Activated CD8-positive, alpha-beta memory T cell treated with anti-CD3 and anti-CD28 coated beads for 24 hours (primary cell): ENCODE measurements around the gene PCDHGC3.

ENCODE experiments used
- DNase-seq: peaks from one replicate; pipeline ENCODE4 v3.0.0-alpha.2; 2020

The PCDHGC3 gene

GRCh38 chr5:141524604-141525597, 49.1 kb downstream of the PCDHGC3 start:
- DNase-seq, result peak; percentile 80

GRCh38 chr5:141525653-141526052, 49.9 kb downstream of the PCDHGC3 start:
- DNase-seq, result peak; percentile 17

DNA sequence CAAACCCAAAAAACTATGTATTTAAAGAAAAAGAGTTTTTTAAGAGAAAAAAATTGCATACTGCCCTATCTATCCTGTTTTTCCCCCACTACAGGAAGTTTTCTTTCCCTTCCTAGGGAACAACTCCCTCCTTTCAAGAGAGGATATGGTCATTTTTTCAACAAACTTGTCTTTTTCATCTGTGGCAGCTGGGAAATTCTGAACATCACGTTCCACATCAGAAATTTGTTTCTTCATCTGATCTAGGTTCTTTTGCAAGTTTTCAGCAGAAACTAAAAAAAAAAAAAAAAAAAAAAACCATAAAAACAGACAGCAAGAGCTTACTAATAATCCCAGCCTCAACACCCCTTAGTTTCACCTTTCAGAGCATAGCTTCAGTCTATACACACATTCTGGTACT, 51.7 kb downstream of the PCDHGC3 start:
- DNase-seq, result no peak
